DOHH2 (cell line): ENCODE measurements around the gene CRTAP.

Source experiments
- H3F3A ChIP-seq: fragments of 200-600 bp; sonication (generic), shearing (Covaris generic); 2 replicates; pipeline ENCODE4 v1.6.0; 2016; ENCODE audit warnings: antibody characterized with exemption, mild to moderate bottlenecking; ENCODE audit not compliant: control insufficient read depth, insufficient read depth
- H3K27ac ChIP-seq: fragments of 200-600 bp; sonication (generic); 2 replicates; pipeline ENCODE4 v1.5.1; 2014; ENCODE audit warnings: low read depth, mild to moderate bottlenecking, low read length, moderate library complexity
- H3K27me3 ChIP-seq: fragments of 200-600 bp; sonication (generic); 2 replicates; pipeline ENCODE4 v1.6.1; 2014; ENCODE audit warnings: mild to moderate bottlenecking, low read length, mixed read lengths; ENCODE audit not compliant: control insufficient read depth
- H3K36me3 ChIP-seq: fragments of 200-600 bp; sonication (generic); 2 replicates; pipeline ENCODE4 v1.6.1; 2014; ENCODE audit warnings: mild to moderate bottlenecking, low read length, moderate library complexity, mixed read lengths; ENCODE audit not compliant: control insufficient read depth
- H3K4me1 ChIP-seq: fragments of 200-600 bp; sonication (generic); 2 replicates; pipeline ENCODE4 v1.6.1; 2014; ENCODE audit warnings: mild to moderate bottlenecking, low read length, mixed read lengths; ENCODE audit not compliant: control insufficient read depth
- H3K4me2 ChIP-seq: fragments of 200-600 bp; sonication (generic); 2 replicates; pipeline ENCODE4 v1.6.0; 2014; ENCODE audit warnings: mild to moderate bottlenecking, low read length, moderate library complexity
- H3K4me3 ChIP-seq: fragments of 200-600 bp; sonication (generic); 2 replicates; pipeline ENCODE4 v1.5.1; 2014; ENCODE audit warnings: mild to moderate bottlenecking, low read length, mixed read lengths
- H3K79me2 ChIP-seq: fragments of 200-600 bp; sonication (generic); 2 replicates; pipeline ENCODE4 v1.6.1; 2014; ENCODE audit warnings: mild to moderate bottlenecking, low read length, mixed read lengths; ENCODE audit not compliant: control insufficient read depth
- H3K9me2 ChIP-seq: fragments of 200-600 bp; sonication (generic); replicated peaks from 2 replicates; pipeline ENCODE4 v1.6.1; 2014; ENCODE audit warnings: mild to moderate bottlenecking, low read length, mixed read lengths; ENCODE audit not compliant: control insufficient read depth
- H3K9me3 ChIP-seq: fragments of 200-600 bp; sonication (generic); 2 replicates; pipeline ENCODE4 v1.6.1; 2014; ENCODE audit warnings: antibody characterized with exemption, low read length, mixed read lengths; ENCODE audit not compliant: control insufficient read depth, insufficient read depth
- H4K20me1 ChIP-seq: fragments of 200-600 bp; sonication (generic); 2 replicates; pipeline ENCODE4 v1.6.0; 2014; ENCODE audit warnings: low read depth, mild to moderate bottlenecking, antibody characterized with exemption, low read length, moderate library complexity; ENCODE audit not compliant: control insufficient read depth, insufficient read depth
- EZH2phosphoT487 ChIP-seq: fragments of 200-600 bp; sonication (generic); IDR thresholded peaks from 2 replicates; pipeline ENCODE4 v1.6.1; 2017; ENCODE audit warnings: borderline replicate concordance, mild to moderate bottlenecking, antibody characterized with exemption, low read length, moderate library complexity, mixed read lengths
- TF ChIP-seq, protein P1 (sequence below): fragments of 200-600 bp; sonication (generic); IDR thresholded peaks from one replicate; pipeline ENCODE4 v1.5.1; 2014; ENCODE audit warnings: antibody characterized with exemption, mild to moderate bottlenecking, low read depth, low read length; ENCODE audit not compliant: poor library complexity, severe bottlenecking

Gene CRTAP

DNA sequence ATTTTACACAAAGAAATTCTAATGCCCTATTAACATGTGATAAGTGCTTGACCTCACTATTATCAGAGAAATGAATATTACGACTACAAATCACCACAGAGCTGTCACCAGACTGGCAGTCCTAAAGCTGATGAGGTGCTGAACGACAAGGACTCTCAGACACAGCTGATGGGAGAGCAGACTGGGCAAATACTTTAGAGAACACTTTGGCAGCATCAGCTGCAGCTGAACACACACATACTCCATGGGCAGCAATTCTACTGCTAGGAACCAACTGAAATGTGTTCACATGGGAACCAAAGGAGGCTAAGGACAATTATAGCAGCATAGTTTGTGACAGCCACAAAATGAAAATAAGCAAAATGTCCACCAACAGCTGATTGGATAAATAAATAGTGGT lies 59.3 kb downstream of the CRTAP start:
- peaks cover 3% of the 10 kb centered on the region; the same call in 1 of the 2 replicates for H3K27me3 ChIP-seq

DNA sequence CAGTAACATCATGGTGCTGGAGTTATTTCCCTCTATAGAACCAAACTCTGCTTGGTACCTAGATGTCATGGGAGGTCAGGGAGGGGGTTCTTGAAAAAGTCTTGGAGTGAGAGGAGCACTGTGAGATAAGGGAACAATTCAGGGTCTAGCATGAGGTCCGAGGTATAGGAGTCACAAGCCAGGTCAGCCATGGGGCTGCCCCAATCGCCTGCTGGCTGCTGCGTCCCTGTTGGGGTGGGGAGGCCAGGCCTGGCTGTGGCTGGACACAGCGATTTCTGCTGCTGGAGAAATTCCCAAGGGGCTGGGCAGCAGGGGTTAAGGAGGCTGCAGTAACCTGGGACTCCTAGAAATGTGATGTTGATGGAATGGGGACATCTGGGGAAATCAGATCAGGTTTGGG lies 59.9 kb downstream of the CRTAP start:
- Histone ChIP-seq H3K27me3 (peaks cover 3% of the 10 kb centered on the region; the same call in 1 of the 2 replicates), H4K20me1 (no peaks in the 10 kb centered on the region), H3K4me1 (peaks cover 4% of the 10 kb centered on the region), H3K36me3 (no peaks in the 10 kb centered on the region), H3K4me2 (no peak overlapping the region), H3K4me3 (no peak overlapping the region), H3K79me2 (no peaks in the 10 kb centered on the region), H3K9me2 (no peaks in the 10 kb centered on the region), H3K27ac (no peak overlapping the region), H3F3A (no peaks in the 10 kb centered on the region), H3K9me3 (no peaks in the 10 kb centered on the region)
- TF ChIP-seq, protein P1, sequence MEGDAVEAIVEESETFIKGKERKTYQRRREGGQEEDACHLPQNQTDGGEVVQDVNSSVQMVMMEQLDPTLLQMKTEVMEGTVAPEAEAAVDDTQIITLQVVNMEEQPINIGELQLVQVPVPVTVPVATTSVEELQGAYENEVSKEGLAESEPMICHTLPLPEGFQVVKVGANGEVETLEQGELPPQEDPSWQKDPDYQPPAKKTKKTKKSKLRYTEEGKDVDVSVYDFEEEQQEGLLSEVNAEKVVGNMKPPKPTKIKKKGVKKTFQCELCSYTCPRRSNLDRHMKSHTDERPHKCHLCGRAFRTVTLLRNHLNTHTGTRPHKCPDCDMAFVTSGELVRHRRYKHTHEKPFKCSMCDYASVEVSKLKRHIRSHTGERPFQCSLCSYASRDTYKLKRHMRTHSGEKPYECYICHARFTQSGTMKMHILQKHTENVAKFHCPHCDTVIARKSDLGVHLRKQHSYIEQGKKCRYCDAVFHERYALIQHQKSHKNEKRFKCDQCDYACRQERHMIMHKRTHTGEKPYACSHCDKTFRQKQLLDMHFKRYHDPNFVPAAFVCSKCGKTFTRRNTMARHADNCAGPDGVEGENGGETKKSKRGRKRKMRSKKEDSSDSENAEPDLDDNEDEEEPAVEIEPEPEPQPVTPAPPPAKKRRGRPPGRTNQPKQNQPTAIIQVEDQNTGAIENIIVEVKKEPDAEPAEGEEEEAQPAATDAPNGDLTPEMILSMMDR = no peak
- TF ChIP-seq EZH2phosphoT487 = no peak

More for the DNA sequence above, 59.3 kb downstream of the CRTAP start:
- no peak overlapping the region for H3K4me2 ChIP-seq
- H3K4me3 ChIP-seq = no peak overlapping the region
- no peaks in the 10 kb centered on the region for H3K36me3 ChIP-seq
- no peaks in the 10 kb centered on the region for H3F3A ChIP-seq
- no peaks in the 10 kb centered on the region for H3K79me2 ChIP-seq
- H3K4me1 ChIP-seq = peaks cover 4% of the 10 kb centered on the region
- H3K9me3 ChIP-seq = no peaks in the 10 kb centered on the region
- no peak for TF ChIP-seq EZH2phosphoT487
- TF ChIP-seq, protein P1 = no peak
- H3K27ac ChIP-seq = no peak overlapping the region
- H4K20me1 ChIP-seq = no peaks in the 10 kb centered on the region
- no peaks in the 10 kb centered on the region for H3K9me2 ChIP-seq

- H3K4me1 ChIP-seq = peaks cover 4% of the 10 kb centered on the region
- H3K9me3 ChIP-seq = no peaks in the 10 kb centered on the region
- no peaks in the 10 kb centered on the region for H3K36me3 ChIP-seq
- no peak overlapping the region for H3K27ac ChIP-seq
- H3F3A ChIP-seq = no peaks in the 10 kb centered on the region
- H3K79me2 ChIP-seq = no peaks in the 10 kb centered on the region
- no peak for TF ChIP-seq EZH2phosphoT487
- TF ChIP-seq, protein P1 = no peak
- no peaks in the 10 kb centered on the region for H3K9me2 ChIP-seq
- no peak overlapping the region for H3K4me2 ChIP-seq
- no peaks in the 10 kb centered on the region for H4K20me1 ChIP-seq
- peaks cover 3% of the 10 kb centered on the region; the same call in 1 of the 2 replicates for H3K27me3 ChIP-seq
- H3K4me3 ChIP-seq = no peak overlapping the region
These were observed 60.3 kb downstream of the CRTAP start for GRCh38 chr3:33174095-33174494.
